ENCODE measurements around the gene SLC14A1.

Gene SLC14A1

GRCh38 chr18:45771587-45772480 lies 47.9 kb downstream of the SLC14A1 start:
- TF ChIP-seq FOXP2 (optimal IDR thresholded peaks at IDR 0.05; ENCODE audit: borderline replicate concordance, extremely low read depth, extremely low read length, insufficient read depth) = no peak
- TF ChIP-seq POLR2AphosphoS5 (IDR thresholded peaks at IDR 0.05; ENCODE audit: low read depth, low read length) = no peak
- TF ChIP-seq SIN3A (IDR thresholded peaks at IDR 0.05; ENCODE audit: borderline replicate concordance, insufficient read depth, low read length) = no peak
- no peak for TF ChIP-seq TAF1 (IDR thresholded peaks at IDR 0.05; ENCODE audit: borderline replicate concordance, insufficient read depth, low read length)
- TF ChIP-seq REST (IDR thresholded peaks at IDR 0.05; ENCODE audit: insufficient read depth in 1 of 2, low read depth in 2 of 2, low read length in 2 of 2) = no peak

- TF ChIP-seq REST (IDR thresholded peaks at IDR 0.05; ENCODE audit: insufficient read depth in 1 of 2, low read depth in 2 of 2, low read length in 2 of 2) (no peak), POLR2AphosphoS5 (IDR thresholded peaks at IDR 0.05; ENCODE audit: low read depth, low read length) (no peak), FOXP2 (optimal IDR thresholded peaks at IDR 0.05; ENCODE audit: borderline replicate concordance, extremely low read depth, extremely low read length, insufficient read depth) (no peak), TAF1 (IDR thresholded peaks at IDR 0.05; ENCODE audit: borderline replicate concordance, insufficient read depth, low read length) (no peak), SIN3A (IDR thresholded peaks at IDR 0.05; ENCODE audit: borderline replicate concordance, insufficient read depth, low read length) (no peak)
Measured at GRCh38 chr18:45774065-45774521, 50.1 kb downstream of the SLC14A1 start.

GRCh38 chr18:45775241-45775676 lies 51.3 kb downstream of the SLC14A1 start:
- no peak for TF ChIP-seq TAF1 (IDR thresholded peaks at IDR 0.05; ENCODE audit: borderline replicate concordance, insufficient read depth, low read length)
- TF ChIP-seq POLR2AphosphoS5 (IDR thresholded peaks at IDR 0.05; ENCODE audit: low read depth, low read length) = no peak
- TF ChIP-seq SIN3A (IDR thresholded peaks at IDR 0.05; ENCODE audit: borderline replicate concordance, insufficient read depth, low read length) = no peak
- no peak for TF ChIP-seq REST (IDR thresholded peaks at IDR 0.05; ENCODE audit: insufficient read depth in 1 of 2, low read depth in 2 of 2, low read length in 2 of 2)
- no peak for TF ChIP-seq FOXP2 (optimal IDR thresholded peaks at IDR 0.05; ENCODE audit: borderline replicate concordance, extremely low read depth, extremely low read length, insufficient read depth)

- TF ChIP-seq REST (IDR thresholded peaks at IDR 0.05; ENCODE audit: insufficient read depth in 1 of 2, low read depth in 2 of 2, low read length in 2 of 2) (no peak), SIN3A (IDR thresholded peaks at IDR 0.05; ENCODE audit: borderline replicate concordance, insufficient read depth, low read length) (no peak)
Measured at GRCh38 chr18:45775743-45776142, 51.8 kb downstream of the SLC14A1 start.
